NCI-H2029 treated with DMSO at 0.1 percent for 48 hours (cell line): ENCODE data around the gene TOR4A.

ENCODE experiments used
- DNase-seq: peaks from one replicate; lab custom pipeline; 2025; lab: John Stamatoyannopoulos, UW

The TOR4A gene

DNA sequence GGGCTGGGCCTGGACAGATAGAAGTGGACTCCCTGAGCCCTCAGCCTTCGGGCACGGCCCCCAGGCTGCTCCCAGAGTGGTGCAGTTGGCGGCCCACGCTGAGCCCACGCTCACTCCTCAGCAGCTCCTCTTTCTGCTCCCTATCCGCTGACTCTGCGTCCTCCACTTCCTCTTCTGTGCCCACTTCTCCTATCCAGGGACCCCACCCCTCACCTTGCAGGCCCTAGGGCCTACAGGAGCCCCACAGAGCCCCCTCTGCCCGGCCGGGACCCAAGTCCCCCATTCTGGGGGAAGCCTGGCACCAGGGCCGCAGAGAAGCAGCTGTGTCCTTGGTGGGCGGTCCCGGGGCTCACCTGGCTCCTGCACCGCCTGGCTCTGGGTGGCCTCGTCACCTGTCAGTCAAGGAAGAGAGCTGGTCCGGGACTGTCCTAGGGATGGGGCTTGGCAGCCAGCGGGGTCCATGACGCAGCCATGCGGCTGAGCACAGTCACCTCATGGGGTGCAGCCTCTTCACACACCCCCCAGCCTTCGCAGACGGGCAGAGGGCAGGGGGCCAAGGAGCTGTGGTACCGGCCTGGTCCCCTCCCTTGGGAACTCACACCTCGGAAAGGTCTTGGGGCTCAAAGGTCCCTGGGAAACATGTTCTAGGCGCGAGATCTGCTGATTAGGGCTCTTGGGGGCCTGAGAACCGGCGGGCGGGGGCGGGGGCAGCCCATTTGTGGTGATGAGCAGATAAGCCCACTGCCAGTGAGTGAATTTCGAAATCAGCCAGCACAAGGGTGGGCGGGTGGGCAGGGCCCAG lies 29.9 kb downstream of the TOR4A start:
- no peak for DNase-seq

DNA sequence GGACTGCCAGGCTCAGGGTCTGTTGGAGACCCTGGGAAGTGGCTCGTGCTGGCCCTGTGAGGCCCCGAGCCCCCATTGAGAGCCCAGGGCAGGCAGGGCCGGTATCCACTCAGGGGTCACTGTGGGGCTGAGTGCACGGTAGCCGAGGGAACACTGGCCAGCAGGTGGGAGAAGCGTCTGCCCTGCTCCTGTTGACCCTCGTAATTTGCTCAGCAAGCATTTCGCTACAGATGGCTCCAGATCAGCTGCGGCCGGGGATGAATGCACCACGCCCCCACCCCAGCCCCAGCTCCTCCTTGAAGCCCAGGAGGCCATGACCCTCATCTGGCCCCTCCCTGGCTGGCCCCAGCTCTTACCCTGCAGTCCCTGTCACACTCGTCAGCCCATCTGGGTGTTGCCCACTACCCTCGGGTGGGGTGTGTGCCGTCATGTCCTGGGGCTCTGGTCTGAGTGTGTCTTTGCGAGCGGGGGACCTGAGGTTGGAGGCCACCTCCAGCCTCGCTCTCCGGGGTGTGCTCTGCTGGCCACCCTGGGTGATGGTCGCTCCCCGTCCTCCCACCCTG lies 30.6 kb downstream of the TOR4A start:
- DNase-seq, result no peak

DNA sequence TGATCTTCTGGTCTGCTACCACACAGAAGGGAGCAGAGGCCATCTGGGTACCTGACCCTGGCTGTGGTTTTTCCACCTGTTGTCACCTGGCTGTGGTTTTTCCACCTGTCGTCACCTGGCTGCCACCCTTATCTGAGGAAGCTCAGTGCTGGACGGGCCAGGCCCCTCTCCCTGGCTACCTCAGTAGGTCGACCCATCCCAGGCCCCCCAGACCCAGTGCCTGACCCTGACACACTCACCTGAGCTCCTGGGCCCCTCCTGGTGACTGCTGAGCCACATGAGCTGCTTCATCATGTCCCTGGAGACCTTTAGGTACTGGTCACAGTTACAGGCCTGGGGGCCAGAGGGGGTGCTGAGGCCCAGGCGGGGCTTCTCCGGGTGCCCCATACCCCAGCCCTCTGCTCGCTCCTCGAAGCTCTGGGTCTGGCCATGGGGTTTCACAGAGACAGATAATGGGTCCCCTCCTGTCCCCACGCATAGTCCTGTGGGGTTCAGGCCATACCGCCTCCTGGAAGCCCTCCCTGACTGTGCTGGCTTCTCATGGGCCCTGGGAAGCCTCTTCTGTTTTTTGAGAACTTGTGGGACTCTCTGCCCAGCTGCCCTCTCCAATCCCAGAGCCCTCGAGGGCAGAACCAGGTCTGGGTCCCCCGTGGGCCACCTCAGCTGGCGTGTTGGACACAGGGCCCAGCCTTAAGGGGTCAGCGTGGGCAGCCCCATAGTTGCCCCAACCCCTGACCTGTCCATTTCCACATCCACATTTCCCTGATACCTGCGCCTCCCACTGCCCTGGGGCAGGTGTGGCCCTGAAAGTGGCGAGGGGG lies 32.1 kb downstream of the TOR4A start:
- no peak for DNase-seq

DNA sequence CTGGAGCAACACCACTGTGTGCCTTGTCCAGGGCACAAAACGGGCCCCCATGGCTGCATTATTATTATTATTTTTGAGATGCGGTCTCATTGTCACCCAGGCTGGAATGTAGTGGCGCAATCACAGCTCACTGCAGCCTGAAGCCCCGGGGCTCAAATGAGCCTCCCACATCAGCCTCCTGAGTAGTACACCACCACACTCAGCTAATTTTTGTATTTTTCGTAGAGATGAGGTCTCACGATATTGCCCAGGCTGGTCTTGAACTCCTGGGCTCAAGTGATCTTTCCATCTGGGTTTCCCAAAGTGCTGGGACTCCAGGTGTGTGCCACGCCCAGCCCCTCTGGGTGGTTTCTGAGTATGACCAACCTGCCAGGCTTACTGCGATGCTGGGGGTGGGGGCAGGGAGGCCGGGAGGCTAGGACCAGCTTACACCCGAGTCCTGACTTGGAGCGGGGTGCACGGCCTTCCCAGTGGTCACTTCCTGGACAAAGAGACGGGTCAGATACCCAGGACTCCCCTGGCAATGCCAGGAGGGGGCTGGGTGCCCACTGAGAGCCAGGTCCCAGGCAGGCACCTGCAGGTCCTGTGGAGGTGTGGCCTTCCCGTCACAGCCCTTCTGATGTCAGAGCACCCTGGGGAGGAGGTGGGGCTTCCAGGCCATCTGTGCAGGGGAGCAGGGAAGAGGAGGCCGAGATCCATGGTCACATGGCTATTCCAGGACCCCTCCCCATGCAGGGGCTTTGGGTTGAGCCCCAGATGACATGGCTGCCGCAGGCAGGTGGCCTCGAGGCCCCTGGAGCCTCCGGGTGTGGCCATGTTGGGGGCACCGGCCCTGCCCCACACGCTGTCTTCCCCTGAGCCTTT lies 32.9 kb downstream of the TOR4A start:
- peak; percentile 9 for DNase-seq

DNA sequence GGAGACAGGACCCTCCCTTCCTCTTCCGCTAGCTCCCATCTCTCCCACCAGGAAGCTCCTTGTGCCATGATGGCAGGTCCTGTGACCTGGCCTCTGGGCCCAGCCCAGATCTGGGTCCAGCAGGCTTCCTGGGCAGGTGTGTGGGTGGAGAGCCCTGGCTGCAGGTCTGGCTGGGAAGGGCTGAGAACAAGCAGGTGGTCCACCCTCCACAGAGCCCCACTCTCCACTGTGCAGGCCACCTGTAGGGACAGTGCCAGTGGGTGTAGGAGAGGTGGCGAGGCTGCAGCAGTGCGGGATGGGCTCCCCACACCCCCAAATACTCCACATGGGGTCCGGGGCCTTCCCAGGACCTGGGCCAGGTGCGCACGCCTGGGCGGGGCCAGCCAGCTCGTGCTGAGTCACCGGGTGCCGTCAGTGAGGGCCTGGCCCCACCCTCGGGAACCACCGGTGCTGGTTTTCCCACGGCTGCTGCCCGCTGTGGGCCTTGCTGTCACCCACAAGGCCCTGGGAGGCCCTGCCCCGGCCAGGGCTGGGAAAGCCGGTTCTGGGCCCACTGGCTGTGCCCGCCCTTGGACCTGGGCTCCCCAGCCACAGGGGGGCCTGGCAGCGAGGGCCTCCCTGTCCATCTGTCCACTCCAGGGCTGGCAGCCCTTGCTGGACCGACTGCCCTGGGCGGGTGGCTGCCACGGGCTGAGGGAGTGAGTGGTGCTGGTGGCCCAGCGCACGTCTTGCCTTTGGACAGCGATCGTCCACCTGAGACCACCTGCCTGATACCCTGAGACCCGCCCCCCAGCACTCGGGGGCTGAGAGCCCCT lies 33.9 kb downstream of the TOR4A start:
- DNase-seq, result no peak

DNA sequence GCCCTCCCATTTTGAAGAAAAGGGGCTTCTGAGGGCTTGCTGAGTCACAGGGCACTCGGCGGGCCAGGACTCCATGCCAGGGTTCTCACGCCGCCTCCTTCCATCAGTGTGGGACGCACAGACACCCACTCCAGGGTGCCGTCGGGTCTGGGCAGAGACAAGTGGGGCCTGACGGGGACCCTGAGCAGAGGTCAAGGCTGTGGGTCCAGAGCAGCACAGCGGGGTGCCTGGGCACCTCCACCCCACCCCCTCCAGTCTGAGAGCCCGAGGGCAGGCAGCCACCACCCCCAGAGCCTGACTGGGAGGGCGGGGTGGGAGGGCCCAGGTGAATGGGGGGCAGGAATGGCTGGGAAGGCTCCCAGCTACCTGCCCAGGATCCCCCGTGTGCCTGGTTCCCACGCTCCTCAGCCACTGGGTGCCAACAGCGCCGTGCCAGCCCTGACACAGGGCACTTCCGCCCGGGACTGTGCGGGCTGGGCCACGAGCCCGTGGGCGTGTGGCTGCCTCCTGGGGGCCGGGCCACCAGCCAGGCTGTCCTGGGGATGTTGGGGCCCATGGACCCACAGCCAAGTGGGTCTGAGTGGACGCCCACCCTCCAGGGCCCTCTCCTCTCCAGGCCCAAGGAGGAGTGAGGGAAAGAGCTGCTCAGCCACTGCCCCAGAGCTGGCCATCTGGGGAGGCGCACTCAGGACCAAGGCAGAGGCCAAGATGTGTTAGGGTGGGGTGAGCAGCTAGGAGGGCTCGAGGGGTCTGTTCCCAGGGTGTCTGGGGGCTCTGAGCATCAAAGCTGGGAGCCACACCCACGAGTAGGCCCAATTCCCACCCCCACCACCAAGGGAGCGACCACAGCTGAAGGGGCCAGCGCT lies 34.7 kb downstream of the TOR4A start:
- DNase-seq, result no peak

DNA sequence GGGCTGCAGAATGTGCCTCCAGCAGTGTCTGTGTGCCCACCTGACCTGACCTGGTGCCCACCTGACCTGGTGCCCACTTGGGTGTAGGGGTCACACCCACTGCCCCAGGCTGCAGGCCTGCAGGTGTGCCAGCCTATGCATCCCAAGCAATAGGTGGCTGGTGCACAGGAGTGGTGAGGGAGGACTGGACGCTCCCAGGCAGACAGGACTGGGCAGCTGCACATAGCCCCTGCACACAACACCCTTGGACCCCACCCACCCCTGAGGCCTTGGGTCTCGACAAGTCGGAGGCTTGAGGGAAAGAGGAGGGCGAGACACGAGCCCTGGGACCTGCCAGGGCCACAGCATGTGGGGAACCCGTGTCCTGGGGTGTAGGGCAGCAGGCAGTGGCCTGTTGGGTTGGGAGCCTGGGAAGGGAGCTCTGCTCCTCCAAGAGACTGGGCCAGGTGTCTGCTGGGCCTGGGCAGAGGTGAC lies 35.4 kb downstream of the TOR4A start:
- no peak for DNase-seq

DNA sequence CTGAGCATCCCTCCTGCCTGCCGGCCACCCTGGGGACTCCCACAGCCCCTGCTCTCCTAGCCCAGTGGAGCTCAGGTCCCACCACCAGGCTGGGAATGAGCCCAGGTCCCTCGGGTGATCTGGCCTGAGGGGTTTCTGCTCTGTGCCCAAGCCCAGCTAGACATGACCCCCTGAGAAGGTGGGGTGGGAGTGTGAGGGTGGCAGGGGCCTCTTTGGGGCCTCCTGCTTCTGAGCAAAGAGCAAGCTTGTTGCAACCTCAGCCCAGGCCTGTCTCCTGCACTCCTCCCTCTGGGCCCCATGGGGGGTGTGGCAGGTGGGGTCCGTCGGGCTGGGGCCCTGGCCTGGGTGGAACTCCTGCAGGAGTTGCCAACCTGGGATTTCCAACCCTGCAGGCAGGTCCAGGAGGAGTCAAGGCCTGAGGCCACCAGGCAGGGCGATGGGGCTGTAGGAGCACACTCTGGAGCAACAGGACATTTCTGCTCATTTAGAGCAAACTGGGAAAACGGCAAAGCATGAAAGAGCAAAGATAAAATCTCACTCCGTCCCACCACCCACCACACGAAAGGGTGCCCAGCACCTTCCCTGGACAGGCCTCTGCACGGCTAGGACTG lies 35.9 kb downstream of the TOR4A start:
- DNase-seq, result no peak

DNA sequence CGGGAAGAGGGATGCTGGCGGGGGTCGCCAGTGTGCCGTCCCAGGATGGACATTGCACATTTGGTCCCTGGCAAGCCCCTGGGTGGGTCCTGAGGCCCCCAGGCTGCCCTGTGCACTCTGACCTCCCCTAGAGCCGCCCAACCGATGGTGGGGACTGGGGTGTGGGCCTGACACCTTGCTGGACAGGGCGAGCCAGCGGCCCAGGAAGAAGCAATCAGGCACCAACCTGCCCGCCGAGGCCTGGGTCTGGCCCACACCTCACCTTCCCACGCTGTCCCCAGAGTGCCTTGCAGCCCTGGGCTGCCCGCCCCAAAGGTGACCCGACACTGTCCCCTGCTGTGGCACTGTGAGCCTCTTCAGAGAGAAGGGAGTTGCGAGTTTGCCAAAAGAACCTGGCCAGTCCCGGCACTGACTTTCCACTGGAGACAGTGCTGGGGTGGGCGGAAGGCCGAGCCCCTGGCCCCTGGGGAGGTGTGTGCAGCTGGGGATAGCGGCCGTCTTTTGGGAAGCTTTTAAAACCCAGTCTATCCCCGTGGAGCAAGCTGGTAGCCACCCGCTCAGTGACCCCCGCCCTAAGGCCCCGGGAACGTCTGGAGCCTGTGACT lies 36.5 kb downstream of the TOR4A start:
- no peak for DNase-seq

DNA sequence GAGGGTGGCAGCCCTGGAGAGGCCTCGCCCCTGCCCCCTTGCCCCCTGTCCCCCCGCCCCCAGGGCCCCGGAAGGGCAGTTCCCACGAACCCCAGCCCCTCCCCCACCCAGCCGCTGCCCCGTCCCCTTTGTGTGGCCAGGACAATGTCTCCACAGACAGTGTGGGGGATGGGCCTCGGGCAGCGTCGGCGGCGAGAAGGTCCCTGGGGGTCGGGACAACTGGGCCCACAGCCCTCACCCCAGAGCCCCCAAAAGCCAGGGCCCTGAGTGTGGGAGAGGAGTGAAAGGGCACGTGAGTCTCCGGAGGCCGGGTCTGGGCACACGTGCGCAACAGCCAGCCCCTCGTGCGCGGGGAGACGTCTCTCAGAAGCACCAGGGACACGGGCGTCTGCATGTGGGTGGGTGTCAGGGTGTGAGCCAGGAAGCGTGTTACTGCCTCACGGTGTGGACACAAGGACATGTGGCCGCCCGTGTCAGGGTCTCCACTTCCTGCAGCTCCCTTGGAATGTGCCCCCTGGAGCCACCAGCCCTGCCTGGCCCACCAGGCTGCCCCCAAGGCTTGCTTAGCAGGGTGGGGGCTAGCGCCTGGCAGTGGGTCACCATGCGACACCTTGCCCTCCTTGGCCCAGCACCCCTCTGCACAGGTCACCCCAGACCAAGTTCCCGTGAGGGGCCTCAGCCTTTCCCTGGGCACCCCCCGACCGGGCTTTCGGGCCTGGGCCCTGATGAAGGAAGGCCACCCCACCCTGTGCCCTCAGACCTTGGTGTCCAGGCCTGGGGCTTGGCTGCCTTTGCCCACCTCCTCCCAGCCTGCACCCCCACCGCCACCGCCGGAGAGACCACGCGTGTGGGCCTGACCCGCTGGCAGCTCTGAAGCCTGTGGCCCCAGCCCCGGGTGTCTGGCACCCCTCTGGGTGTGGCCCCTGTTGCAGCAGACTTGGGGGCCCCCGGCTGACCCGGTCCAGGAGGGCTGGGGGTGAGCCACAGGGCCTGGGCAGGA lies 37.3 kb downstream of the TOR4A start:
- DNase-seq, result no peak

DNA sequence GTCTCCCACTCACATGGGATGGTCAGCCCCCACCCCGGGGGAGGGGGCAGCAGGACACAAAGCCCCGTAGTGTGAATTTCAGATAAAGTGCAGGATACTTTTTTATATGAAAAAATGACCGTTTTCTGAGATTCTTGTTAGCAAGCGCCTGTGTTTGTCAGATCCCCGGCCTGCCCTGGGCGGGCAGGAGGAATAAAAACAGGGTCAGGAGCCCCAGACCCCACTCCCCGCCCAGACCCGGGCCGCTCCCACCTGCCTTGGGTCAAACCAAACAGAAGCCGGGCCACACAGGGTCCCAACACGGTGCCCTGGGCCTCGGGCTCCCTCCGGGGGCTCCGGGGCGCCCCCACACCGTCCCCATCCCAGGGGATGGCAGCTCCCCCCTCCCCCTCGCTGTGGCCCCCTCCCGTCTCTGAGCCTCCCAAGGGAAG lies 38.1 kb downstream of the TOR4A start:
- no peak for DNase-seq

DNA sequence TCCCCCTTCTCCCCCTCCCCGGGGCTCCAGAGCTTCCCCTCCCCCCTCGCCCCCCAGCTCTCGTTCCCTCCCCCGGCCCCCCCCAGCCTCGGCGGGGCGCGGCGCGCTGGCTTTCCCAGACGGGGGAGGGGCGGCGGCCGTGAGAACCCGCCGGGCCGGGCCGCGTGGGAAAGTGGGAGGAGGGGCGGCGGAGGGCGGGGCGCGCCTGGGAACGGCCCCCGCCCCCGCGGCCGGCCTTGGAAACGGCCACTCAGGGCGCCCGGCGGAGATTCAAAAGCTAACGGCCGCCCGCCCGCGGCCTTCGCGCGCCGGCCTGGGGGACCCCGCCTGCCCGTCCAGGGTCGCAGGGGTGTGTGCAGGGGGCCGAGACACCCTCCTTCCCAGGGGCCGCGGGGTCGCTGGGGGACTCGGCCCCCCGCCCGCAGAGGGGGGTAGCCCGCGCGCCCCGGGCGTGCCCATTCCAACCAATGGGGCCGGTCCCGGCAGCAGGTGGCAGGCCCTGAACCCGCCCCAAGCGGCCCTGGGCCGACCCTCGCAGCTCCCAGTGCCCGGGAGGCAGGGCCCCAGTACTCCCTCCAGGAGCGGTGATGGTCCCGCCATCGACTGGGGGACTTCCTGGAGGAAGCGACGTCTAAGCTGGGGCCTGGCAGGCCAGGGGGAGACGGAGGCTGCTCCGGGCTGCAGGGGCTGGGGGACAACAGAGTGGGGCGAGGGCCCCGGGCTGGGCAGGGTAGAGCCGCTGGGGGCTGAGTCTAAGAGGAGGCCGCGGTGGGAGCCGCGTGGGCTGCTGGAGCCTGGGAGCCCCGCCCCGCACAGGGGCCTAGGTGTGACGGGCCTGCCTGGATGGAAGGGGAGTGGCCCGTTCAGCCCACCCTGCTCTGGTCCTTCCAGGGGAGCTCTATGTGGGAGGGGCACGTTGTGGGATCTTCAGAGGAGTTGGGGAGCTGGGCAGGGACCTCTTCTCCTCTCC lies 38.8 kb downstream of the TOR4A start:
- DNase-seq, result no peak

DNA sequence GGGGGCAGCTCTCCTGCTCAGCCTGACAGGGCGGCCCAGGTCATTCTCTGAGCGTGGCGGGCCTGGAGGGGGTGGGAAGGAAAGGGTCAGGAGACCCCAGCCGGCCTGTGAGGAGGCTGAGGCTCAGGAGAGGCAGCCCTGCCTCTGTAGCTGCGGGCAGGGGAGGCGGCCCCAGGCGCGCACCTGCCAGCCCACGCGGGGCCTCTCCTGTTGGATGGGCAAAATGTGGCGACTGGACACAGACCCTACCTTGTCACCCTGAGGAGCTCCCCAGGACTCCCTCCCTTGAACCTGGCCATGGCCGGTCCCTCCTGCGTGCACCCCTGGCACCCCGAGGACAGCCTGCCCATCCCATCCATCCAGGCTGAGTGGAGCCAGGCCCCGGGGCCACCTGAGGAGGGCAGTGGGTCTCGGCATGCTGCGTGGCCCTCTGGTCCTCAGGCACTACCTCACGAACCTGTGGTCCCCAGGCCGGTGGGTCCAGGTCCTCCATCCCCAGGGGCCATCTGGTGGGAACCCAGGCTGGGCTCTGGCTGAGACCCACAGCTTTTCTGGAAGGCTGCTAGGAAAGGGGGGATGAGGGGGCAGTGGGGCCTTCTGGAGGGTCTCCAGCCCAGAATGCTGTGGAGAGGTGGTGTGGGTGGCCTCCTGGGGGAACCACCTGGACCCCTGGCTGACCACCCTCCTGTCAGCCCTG lies 39.6 kb downstream of the TOR4A start:
- no peak for DNase-seq

DNA sequence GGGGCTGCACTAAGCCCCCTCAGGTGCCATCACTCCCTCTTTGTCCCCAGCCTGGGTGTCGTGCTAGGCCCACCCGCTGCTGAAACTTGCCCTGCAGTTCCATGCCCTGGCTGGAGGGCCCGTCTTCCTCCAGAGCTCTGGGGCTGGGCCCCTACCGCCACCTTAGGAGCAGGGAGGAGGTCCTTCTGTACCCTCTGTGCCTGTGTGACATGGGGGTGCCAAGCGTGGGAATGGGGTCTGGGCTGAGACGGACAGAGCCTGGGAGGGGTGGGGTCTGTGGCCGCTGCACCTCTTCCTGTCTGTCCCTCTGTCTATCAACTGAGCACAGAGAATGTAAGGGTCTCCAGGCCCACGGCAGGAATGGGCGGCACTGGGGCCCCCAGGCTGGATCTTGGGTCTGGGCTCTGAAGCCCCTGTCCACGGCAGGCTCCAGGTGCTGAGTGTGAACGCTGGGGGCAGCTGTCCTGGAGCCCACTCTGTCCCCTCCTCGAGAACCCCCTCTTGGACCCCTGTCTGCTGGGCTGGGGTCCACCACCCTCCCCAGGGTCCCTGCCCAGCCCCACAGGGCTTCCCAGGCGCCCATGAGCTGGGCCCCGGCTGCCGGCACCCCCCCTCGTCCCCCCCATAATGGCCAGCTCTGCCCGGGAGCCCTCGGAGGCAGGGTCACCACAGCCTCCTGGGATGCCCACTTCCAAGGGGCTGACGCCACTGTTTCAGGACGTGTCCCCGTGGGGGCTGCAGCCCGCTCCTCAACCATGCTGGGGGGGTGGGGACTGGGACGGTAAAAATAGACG lies 40.4 kb downstream of the TOR4A start:
- no peak for DNase-seq

DNA sequence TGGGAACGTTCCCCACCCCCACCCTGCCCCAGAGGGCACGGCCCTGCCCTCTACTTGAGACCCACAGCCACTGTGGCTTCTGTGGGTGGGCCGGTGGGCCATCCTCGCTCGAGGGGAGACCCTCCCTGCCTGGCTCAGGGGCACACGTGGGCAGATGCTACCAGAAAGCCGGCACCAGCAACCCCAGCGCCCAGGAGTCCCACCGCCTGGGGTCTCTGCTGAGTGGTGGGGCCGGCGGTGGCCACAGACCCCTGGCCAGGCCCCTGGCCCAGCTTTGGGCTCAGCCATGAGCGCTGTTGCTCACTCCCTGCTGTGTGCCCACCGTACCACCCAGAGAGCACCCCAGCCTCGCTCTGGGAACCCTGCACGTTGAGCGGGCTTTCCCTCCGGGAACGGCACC lies 41.1 kb downstream of the TOR4A start:
- DNase-seq, result no peak
